K562 (cell line): ENCODE results near the gene IPO8.

ENCODE experiments used
- CHD1 ChIP-seq: fragments of 200-600 bp; sonication (generic); IDR thresholded peaks from one replicate; pipeline ENCODE4 v1.6.1; 2012; ENCODE audit warnings: mild to moderate bottlenecking, moderate library complexity, low read length, inconsistent platforms
- EP300 ChIP-seq: IDR thresholded peaks from 2 replicates; pipeline ENCODE4 v1.6.1; 2012; ENCODE audit warnings: low read length, improper control_type of control experiment

DNA sequence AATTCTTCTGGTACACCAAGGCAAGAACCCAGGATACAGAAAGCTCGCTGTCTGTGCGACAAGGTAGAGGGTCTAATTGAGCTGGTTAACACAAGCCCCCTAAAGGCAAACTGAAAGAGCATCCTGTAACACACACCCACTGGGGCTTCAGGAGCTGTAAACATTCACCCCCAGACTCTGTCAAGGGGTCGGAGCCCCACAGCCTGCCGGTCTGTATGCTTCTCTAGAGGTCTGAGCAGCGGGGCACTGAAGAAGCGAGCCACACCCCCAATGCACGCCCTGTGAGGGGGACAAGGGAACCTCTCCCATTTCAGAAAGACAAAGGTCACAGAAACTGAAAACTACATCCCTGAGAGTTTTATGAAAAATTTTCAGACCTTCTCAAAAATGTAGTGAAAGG is 1.3 kb upstream of the IPO8 start:
- TF ChIP-seq CHD1: no peak
- no peak for TF ChIP-seq EP300
